Retinal pigment epithelial cell (primary cell): ENCODE measurements around the gene SLC38A10.

ENCODE experiments used
- DNase-seq: peaks from one replicate; pipeline ENCODE4 v3.0.0-alpha.2; 2010; ENCODE audit warnings: low read depth
- H3K4me3 ChIP-seq: 2 replicates; pipeline ENCODE4 v1.5.1; 2011; ENCODE audit warnings: mild to moderate bottlenecking, low read length, control low read depth, moderate library complexity
- CTCF ChIP-seq: conservative IDR thresholded peaks from 2 replicates; pipeline ENCODE4 v1.5.1; 2011; ENCODE audit warnings: low read depth, low read length, control low read depth, inconsistent platforms

SLC38A10 gene

GRCh38 chr17:81206657-81207056, 88.5 kb downstream of the SLC38A10 start:
- H3K4me3 ChIP-seq, result no peak overlapping the region
- no peak for DNase-seq
- no peak for TF ChIP-seq CTCF

DNA sequence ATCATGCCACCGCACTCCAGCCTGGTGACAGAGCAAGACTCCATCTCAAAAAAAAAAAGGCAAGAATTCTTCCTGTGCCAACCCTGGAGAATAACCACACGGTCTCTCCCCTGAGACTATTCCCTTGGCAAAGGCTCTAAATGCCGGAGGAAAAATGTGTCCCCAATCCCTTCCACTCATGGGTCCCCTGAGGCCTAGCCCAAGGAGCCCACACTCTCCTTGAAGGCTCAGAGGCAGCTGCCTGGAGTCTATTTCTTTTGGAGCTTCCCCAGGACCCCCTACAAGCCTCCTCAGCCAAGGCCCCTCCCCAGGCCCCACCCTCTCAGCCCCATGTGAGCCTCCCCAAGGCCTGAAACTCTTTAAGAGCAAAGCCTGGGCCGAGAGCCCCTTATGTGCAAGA, 88.9 kb downstream of the SLC38A10 start:
- no peak for DNase-seq
- no peak for TF ChIP-seq CTCF
- H3K4me3 ChIP-seq, result no peak overlapping the region

DNA sequence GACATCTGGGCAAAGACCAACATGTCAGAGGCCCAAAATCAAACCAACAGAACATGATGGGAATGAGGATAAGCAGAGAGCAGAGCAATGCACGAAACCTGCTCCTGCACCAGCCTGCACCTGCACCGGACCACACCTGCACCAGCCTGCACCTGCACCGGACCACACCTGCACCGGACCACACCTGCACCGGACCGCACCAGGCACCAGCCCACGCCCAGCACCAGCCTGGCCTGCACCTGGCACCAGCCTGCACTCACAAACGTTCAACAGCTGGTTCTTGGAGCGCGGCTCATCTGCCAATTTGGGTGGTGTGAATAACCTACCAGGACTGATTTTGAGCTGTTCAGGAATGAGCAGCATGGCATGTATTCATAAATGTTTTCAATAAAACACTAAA, 90.5 kb downstream of the SLC38A10 start:
- no peak for TF ChIP-seq CTCF
- no peak overlapping the region for H3K4me3 ChIP-seq
- DNase-seq, result no peak

DNA sequence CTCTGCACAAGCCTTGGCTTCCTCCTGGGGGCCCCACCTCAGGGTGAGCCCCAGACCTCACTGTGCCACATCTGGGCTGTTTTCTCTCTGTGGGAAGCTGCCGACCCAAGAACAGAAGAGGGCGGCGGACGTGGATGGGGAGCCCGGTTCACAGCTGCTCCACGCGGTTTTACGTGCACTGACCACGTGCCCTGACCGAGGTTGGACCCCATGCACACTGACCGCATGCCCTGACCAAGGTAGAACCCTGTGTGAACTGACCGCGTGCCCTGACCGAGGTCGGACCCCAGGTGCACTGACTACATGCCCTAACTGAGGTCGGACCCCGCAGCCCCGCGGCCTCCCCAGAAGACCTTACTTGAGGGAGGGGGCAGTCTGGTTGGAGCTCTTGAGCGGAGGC, 92.0 kb downstream of the SLC38A10 start:
- no peak for DNase-seq
- TF ChIP-seq CTCF, result no peak

DNA sequence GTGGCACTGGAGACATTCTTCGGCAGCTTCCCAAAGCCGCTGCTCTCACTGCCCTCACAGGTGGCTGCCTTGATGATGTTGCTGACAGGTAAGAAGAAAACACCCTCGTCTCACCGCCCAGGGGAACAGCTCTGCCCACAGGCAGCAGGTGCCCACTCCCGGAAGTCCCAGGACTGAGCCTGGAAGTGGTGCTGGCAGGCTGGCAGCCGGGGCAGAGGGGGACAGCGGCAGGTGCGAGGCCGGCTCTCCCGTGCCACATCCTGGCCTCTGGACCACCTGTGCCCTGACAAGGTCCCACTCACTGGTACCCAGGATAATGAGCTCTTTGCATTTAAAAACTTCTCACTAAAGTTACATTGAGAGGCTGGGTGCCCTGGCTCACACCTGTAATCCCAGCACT, 92.8 kb downstream of the SLC38A10 start:
- H3K4me3 ChIP-seq, result no peak overlapping the region
- no peak for TF ChIP-seq CTCF
- DNase-seq, result no peak

More for the DNA sequence above, 92.0 kb downstream of the SLC38A10 start:
- no peak overlapping the region for H3K4me3 ChIP-seq

- peak; percentile 37 for DNase-seq
- no peak overlapping the region for H3K4me3 ChIP-seq
- TF ChIP-seq CTCF, result peak; percentile 75
Observed at GRCh38 chr17:81200695-81201580, 94.2 kb downstream of the SLC38A10 start.

- no peak for TF ChIP-seq CTCF
- no peak for DNase-seq
- no peak overlapping the region for H3K4me3 ChIP-seq
Observed at GRCh38 chr17:81200201-81200600, 94.9 kb downstream of the SLC38A10 start.
